Activated naive CD4-positive, alpha-beta T cell treated with anti-CD3 and anti-CD28 coated beads for 36 hours (primary cell): Measurements from ENCODE around the gene IL5RA. TPM values are rescaled to one million over a fixed set of nuclear protein-coding genes. Genes with fewer than 3 reads are reported as not detected.

Experiments used
- CTCF ChIA-PET: fragments of 350-600 bp; sonication (Branson Sonifier 250); formaldehyde crosslinking; loops from one replicate; lab custom pipeline; 2021; ENCODE audit warnings: antibody characterized with exemption; lab: Charles Lee
- DNase-seq: peaks from one replicate; pipeline ENCODE4 v3.0.0-alpha.2; 2020
- H3K27ac Mint-ChIP-seq: one replicate; pipeline ENCODE4 v1.8.0; 2021; ENCODE audit warnings: mild to moderate bottlenecking, mixed read lengths
- H3K27me3 Mint-ChIP-seq: one replicate; pipeline ENCODE4 v1.8.0; 2021; ENCODE audit warnings: low read depth, mixed read lengths
- H3K36me3 Mint-ChIP-seq: one replicate; pipeline ENCODE4 v1.8.0; 2021; ENCODE audit warnings: low read depth, mixed read lengths
- H3K4me1 Mint-ChIP-seq: one replicate; pipeline ENCODE4 v1.8.0; 2021; ENCODE audit warnings: low read depth, mixed read lengths
- H3K4me3 Mint-ChIP-seq: one replicate; pipeline ENCODE4 v1.8.0; 2021; ENCODE audit warnings: mild to moderate bottlenecking, moderate library complexity, mixed read lengths
- H3K9me3 Mint-ChIP-seq: one replicate; pipeline ENCODE4 v1.8.0; 2021; ENCODE audit warnings: mixed read lengths
- intact Hi-C: fragments of 100-400 bp; cut with micrococcal nuclease; formaldehyde crosslinking; loops from one replicate; pipeline ENCODE4 v1.15.1; 2023
- total RNA-seq, 2 experiments: library from RNA; stranded (reverse); gene quantifications; one replicate each; pipeline ENCODE4 v1.2.3, GENCODE V29; 2021

Gene IL5RA
- total RNA-seq, 2 experiments from 2014 or later = not detected

DNA sequence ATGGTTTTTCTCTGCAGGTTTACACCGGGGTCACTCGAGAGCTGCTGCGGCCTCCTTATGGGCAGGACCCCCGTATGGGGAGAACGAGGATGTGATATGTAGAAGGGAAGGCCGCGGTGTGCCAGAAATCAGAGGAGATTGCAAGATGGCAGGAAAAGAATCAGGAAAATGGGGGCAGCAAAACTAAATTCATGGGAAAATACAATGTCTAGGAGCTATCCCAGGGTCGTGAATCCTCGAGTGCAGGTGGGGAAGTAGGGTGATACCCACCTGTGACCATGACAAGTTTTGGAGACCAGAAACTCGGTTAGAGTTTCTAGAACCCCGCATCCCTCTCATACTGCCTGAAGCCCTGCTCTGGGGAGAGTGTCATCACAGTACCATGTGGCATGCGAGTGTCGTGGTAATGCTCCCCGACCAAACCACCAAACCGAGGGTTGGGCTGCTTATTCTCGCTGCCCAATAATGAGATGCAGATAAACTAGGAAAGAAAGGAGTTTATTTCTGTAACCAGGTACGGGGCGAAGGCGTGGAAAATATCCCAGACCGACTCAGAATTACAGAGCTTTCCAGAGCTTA lies 17.3 kb upstream of the IL5RA start:
- H3K4me1 Mint-ChIP-seq = peaks cover 36% of the 10 kb centered on the region
- no peaks in the 10 kb centered on the region for H3K9me3 Mint-ChIP-seq
- no peaks in the 10 kb centered on the region for H3K27me3 Mint-ChIP-seq
- peak overlapping the region; percentile 98 for H3K27ac Mint-ChIP-seq
- peak overlapping the region; percentile 97 for H3K4me3 Mint-ChIP-seq
- peak; percentile 37 for DNase-seq
- peaks cover 33% of the 10 kb centered on the region for H3K36me3 Mint-ChIP-seq
- intact Hi-C loops = loop anchor here (2.0 kb wide), 2 partner anchors 99 to 1853 kb away; no protein-coding TSS in a partner anchor
- CTCF ChIA-PET = interaction anchor here (0.8 to 1.0 kb wide), 2 partner anchors 46 to 50 kb away, joined by 3 read pairs; no protein-coding TSS in a partner anchor

DNA sequence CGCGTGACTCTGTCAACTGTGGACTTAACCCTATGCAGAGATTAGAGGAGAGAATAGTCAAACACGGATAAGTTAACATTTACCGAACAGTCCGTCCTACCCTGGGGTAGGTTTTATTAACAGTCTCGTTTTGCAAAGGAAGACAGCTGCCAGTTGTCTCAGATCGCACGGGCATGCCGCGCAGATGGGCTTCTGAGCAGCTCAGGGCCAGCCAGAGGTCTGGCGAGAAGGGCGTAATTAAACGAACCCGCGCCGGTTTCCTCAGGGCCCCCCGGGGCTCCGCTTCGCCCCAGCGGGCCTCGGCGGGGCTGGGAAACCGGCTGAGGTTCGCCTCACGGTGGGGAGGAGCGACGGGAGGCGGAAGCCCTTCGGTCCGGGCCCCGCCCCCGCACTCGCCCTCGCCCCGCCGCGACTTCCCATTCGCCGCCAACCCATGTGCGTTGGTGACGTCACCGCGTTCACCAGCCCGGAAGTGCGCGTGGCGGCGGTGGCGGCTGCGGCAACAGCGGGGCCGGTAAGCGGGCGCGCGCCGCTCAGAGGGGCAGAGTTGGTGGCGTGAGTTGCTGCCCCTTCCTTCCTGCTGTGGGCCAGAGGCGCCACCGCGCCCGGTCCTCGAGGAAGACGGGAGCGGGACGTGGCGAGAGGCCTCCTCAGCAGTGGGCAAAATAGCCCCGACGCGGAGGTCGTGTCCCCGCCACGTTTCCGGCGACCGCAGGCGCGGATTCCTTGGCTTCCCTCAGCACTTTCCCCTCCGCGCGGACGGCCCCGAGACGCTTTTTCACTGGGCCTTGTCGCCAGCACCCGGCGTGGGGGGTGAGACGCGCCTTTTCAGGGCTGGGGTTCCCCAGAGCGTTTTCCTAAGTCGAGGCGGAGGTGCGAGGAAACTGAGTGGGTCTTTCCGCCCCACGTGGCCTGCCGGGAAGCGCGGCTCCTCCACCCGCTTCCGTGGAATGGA lies 16.6 kb upstream of the IL5RA start, which contains the start of gene TRNT1:
Gene TRNT1, plus strand, starts transcription at position 464 of the 955 bp plus-strand sequence. CDS start 2,101 bp downstream, outside the sequence.
- CTCF ChIA-PET = interaction anchor here (0.8 to 0.9 kb wide), 2 partner anchors 24 to 47 kb away, joined by 3 read pairs; no protein-coding TSS in a partner anchor
- peaks cover 33% of the 10 kb centered on the region for H3K36me3 Mint-ChIP-seq
- H3K4me1 Mint-ChIP-seq = peaks cover 36% of the 10 kb centered on the region
- H3K9me3 Mint-ChIP-seq = no peaks in the 10 kb centered on the region
- intact Hi-C loops = loop anchor here (1.0 to 2.0 kb wide), 5 partner anchors 47 to 1854 kb away; partner anchors contain the start of genes CRBN and SETMAR
- peak within 1 kb of the TSS; percentile 98 for H3K27ac Mint-ChIP-seq
- peak; percentile 96 for DNase-seq
- H3K27me3 Mint-ChIP-seq = no peaks in the 10 kb centered on the region
- H3K4me3 Mint-ChIP-seq = peak within 1 kb of the TSS; percentile 97

DNA sequence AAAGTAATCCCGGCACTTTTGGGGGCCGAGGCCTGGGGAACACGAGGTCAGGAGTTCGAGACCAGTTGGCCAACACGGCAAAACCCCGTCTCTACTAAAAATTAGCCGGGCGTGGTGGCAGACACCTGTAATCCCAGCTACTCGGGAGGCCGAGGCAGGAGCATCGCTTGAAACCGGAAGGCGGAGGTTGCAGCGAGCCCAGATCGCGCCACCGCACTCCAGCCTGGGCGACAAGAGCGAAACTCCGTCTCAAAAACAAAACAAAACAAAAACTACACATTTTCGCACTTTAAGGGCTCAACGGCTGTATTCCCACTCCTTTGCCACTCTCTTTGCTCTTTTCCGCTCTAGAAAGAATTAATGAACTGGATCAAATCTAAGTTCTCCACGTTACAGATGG lies 15.8 kb upstream of the IL5RA start:
- H3K4me1 Mint-ChIP-seq = peaks cover 33% of the 10 kb centered on the region
- H3K27me3 Mint-ChIP-seq = no peaks in the 10 kb centered on the region
- CTCF ChIA-PET = interaction anchor here (0.9 kb wide), 1 partner anchor 23 kb away, joined by 3 read pairs; no protein-coding TSS in a partner anchor
- intact Hi-C loops = loop anchor here (1.0 to 2.0 kb wide), 5 partner anchors 47 to 1855 kb away; partner anchors contain the start of genes CRBN and SETMAR
- H3K4me3 Mint-ChIP-seq = peak overlapping the region; percentile 97
- no peak for DNase-seq
- H3K27ac Mint-ChIP-seq = peak overlapping the region; percentile 98
- no peaks in the 10 kb centered on the region for H3K9me3 Mint-ChIP-seq
- peaks cover 28% of the 10 kb centered on the region for H3K36me3 Mint-ChIP-seq

DNA sequence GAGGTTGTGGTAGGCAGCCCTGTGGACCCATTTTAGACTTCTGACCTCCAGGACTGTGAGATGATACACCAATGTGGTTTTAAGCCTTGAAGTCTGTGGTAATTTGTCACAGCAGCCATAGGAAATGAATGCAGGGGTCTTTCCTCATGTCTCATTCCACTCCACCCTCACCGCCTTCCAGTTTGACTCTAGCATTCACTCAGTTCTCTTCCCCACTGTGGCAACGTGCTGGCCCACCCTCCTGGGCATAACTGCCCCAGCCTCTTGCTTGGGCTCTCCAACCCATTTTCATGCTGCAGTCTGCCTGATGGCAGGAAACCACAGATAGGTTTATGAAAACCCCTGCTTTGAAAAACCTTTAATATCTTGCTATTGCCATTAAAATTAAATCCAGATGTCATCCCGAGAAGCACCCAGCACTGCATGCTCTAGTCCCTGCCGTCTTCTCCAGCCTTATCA lies 9.2 kb upstream of the IL5RA start:
- no peak overlapping the region for H3K4me3 Mint-ChIP-seq
- no peak overlapping the region for H3K27ac Mint-ChIP-seq
- no peaks in the 10 kb centered on the region for H3K9me3 Mint-ChIP-seq
- CTCF ChIA-PET = no interaction called here
- no peaks in the 10 kb centered on the region for H3K36me3 Mint-ChIP-seq
- intact Hi-C loops = no loop called here
- H3K27me3 Mint-ChIP-seq = no peaks in the 10 kb centered on the region
- no peak for DNase-seq
- no peaks in the 10 kb centered on the region for H3K4me1 Mint-ChIP-seq

DNA sequence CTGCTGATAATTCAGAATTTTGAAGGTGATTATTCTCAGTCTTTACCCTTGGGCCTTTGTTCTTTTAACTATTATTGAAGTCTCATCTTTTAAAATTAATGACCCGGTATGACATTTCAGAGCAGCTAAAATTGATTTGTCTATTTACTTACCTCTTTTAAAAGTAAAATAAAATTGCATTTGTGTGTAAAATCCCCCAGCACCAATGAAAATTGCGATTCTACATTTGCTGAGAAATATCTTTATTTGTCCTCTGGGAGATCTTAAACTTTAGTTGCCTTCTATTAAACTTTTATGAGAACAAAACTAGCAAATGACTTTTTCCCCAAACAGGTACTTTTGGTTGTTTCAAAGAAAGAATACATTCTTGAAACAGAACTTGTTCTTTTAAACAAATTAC lies 7.5 kb upstream of the IL5RA start:
- CTCF ChIA-PET = no interaction called here
- Mint-ChIP-seq H3K27ac (no peak overlapping the region), H3K9me3 (no peaks in the 10 kb centered on the region)

DNA sequence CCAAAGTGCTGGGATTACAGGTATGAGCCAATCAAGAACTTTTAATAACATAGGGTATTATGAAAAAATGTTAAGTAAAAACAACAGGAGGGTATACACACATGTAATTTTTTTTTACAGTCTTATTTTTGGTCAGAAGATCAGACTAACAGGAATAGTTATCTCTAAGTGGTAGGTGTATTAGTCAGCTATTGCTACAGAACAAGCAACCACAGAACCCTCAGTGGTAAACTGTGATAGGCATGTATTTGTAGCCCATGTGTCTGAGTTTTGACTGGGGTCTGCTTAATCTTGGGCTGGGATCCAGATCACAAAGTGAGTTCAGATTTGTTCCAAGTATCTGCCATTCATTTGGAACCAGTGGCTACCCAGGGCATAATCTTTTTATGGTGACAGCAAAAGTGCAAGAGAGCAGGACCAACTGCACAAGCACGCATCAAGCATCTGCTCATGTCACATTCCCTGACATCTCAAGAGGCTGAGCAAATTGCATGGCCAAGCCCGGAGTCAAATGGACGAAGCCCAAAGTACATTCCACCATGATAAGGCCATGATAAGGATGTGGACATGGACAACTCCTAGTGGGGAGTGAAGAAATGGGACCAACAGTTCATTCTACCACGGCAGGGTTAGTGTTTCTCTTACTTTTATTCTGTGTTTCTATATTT lies 3.0 kb upstream of the IL5RA start:
- Mint-ChIP-seq H3K9me3 (no peaks in the 10 kb centered on the region), H3K4me1 (peaks cover 2% of the 10 kb centered on the region), H3K27ac (no peak overlapping the region), H3K4me3 (no peak overlapping the region), H3K36me3 (no peaks in the 10 kb centered on the region), H3K27me3 (no peaks in the 10 kb centered on the region)
- CTCF ChIA-PET = no interaction called here
- intact Hi-C loops = no loop called here
- DNase-seq = no peak

More for the DNA sequence above, 7.5 kb upstream of the IL5RA start:
- no peak overlapping the region for H3K4me3 Mint-ChIP-seq
- no peak for DNase-seq
- no peaks in the 10 kb centered on the region for H3K4me1 Mint-ChIP-seq
- no peaks in the 10 kb centered on the region for H3K27me3 Mint-ChIP-seq
- H3K36me3 Mint-ChIP-seq = no peaks in the 10 kb centered on the region
- intact Hi-C loops = no loop called here

DNA sequence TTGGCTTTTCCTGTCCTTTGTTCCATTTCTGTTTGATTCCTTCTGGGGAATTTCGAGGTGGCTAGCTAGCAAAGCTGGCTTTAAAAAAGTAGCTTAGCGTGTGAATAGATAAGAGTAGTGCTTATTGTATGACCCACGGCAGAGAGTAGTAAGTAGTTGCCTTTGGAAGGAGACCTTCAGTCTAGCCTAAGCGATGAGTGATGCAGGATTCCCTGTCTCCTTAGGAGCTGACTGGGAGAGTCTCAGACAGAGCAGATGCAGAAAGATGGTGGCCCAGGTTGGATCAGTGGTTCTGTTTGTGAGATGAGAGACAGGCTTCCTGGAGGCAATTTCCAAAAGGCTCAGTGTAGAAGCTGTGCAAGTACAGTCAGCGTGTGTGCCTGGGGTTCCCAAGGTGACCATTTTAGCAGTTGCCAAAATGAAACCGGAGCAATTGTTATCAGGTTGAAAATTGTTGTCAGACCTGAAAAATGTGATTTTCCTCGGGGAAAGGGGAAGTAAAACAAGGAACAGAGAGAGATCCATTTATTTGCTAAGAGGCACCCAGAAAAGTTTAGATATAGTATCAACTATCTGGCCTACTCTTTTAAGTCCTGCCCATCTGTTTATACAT lies 681 bp upstream of the IL5RA start:
- H3K4me1 Mint-ChIP-seq = peaks cover 2% of the 10 kb centered on the region
- no peak for DNase-seq
- H3K27ac Mint-ChIP-seq = no peak overlapping the region
- H3K4me3 Mint-ChIP-seq = no peak overlapping the region
- CTCF ChIA-PET = no interaction called here
- H3K9me3 Mint-ChIP-seq = no peaks in the 10 kb centered on the region
- peaks cover 1% of the 10 kb centered on the region for H3K27me3 Mint-ChIP-seq
- no peaks in the 10 kb centered on the region for H3K36me3 Mint-ChIP-seq
- intact Hi-C loops = no loop called here

DNA sequence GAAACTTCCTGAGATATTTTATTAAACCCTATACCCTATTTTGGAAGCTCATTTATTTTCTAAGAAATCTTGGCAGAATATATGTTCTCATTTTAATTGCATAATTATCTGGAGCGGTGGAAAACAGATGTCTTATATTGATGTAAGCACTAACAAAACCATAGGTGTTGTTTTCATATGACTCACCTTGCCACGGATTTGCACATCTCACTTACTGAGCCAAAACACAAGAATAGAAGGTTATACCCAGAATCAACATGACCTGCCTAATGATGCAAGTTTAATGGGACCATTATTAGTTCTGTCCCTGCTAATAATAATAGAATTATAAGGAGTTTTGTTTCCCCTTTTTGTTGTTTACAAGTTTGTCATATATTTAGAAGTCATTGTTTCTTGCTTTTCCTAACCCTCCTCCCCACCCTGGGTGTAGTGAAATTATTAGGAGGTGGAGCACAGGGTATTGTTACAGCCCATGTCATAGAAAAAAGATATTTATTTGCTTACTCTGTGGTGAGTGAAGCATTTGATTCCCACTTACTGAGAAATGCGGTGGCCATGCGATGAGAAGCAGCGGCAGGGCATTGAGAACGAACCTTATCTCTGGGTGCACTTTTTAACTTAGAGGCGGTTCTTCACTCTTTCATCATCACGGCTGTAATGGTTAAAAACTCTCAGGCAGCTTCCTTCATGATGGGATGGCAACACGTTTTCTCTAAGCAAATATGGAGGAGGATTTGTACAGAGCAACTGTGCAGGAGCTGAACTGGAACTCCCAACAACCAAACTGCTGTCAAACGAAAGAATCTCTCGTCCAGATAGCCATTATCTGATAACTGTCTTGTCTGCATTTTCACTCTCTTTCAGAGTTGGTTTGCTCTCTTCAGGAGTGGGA lies 521 bp downstream of the IL5RA start:
- H3K4me1 Mint-ChIP-seq = peaks cover 2% of the 10 kb centered on the region
- CTCF ChIA-PET = interaction anchor here (0.6 kb wide), 1 partner anchor 8 kb away, joined by 3 read pairs; no protein-coding TSS in a partner anchor

DNA sequence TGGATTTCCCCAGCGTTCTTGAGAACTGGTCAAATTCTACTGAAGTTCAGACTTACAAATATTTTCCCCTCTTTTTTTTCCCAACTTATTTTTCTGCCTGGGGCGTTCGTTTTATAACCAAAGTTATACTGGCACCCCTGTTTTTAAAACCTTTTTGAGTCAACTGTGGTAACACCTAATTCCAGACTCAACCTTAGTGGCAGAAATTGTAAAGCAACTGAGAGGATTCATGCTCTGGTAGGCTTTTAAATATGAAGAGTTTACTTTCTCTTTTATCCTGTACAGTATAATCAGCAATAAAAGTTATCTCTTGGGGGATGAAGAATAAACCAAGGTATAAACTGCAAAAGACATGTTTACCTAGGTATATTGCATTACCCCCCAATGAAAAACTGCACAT lies 2.3 kb downstream of the IL5RA start:
- Mint-ChIP-seq H3K4me1 (peaks cover 2% of the 10 kb centered on the region), H3K4me3 (no peak overlapping the region)
- CTCF ChIA-PET = no interaction called here

More for the DNA sequence above, 521 bp downstream of the IL5RA start:
- DNase-seq = no peak
- no peaks in the 10 kb centered on the region for H3K36me3 Mint-ChIP-seq
- H3K27ac Mint-ChIP-seq = no peak overlapping the region
- no peaks in the 10 kb centered on the region for H3K9me3 Mint-ChIP-seq
- no peak overlapping the region for H3K4me3 Mint-ChIP-seq
- peaks cover 2% of the 10 kb centered on the region for H3K27me3 Mint-ChIP-seq
- intact Hi-C loops = no loop called here

DNA sequence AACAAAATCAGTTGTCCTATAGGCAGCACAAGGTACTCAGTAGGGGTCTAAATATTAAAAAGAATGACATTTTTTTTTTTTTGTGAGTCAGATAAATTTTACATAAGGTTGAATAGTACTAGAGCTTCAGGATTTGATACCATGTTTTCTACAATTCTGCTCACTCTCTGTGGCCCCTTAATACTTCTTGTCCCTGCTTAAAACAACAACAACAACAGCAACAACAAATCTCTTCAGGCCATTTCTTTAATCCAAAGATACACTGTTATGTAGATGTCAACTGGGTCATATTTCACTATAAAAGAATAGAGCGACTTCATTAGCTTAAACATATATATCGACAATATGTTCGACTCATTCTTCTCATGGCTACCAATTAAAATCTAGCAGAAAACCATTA lies 3.0 kb downstream of the IL5RA start:
- no peaks in the 10 kb centered on the region for H3K9me3 Mint-ChIP-seq
- no peak for DNase-seq
- H3K4me3 Mint-ChIP-seq = no peak overlapping the region
- H3K27me3 Mint-ChIP-seq = peaks cover 2% of the 10 kb centered on the region
- no peaks in the 10 kb centered on the region for H3K36me3 Mint-ChIP-seq
- CTCF ChIA-PET = no interaction called here
- H3K4me1 Mint-ChIP-seq = peaks cover 2% of the 10 kb centered on the region
- intact Hi-C loops = no loop called here
- H3K27ac Mint-ChIP-seq = no peak overlapping the region

More for the DNA sequence above, 2.3 kb downstream of the IL5RA start:
- no peaks in the 10 kb centered on the region for H3K9me3 Mint-ChIP-seq
- no peak for DNase-seq
- no peaks in the 10 kb centered on the region for H3K36me3 Mint-ChIP-seq
- H3K27ac Mint-ChIP-seq = no peak overlapping the region
- peaks cover 2% of the 10 kb centered on the region for H3K27me3 Mint-ChIP-seq
- intact Hi-C loops = no loop called here

DNA sequence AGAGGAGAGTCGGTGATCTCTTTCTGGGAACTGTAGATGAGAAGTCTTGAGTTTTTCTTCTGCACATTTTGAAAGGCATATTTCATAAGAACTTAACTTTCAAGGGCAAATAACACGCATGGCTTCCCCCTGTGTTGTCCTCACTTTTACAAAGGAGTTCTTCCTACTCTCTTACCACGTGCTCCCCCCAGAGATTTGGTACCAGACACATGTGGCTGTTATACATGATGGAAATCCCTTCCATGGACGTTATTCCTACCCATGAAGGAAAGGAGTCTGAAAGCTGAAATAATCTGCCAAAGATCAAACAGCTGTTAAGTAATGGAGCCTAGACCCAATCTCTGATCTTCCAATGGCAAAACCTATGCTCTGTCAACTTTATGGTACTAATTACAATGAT lies 4.4 kb downstream of the IL5RA start:
- intact Hi-C loops = no loop called here
- H3K27me3 Mint-ChIP-seq = peaks cover 2% of the 10 kb centered on the region
- no peak overlapping the region for H3K27ac Mint-ChIP-seq
- no peaks in the 10 kb centered on the region for H3K9me3 Mint-ChIP-seq
- H3K36me3 Mint-ChIP-seq = no peaks in the 10 kb centered on the region
- H3K4me3 Mint-ChIP-seq = no peak overlapping the region
- DNase-seq = no peak
- CTCF ChIA-PET = no interaction called here
- peaks cover 2% of the 10 kb centered on the region for H3K4me1 Mint-ChIP-seq
